DMS53 treated with DMSO at 0.1 percent for 48 hours (cell line): ENCODE data around the gene MAGI2.

ENCODE experiments used
- DNase-seq: peaks from one replicate; lab custom pipeline; 2025; ENCODE audit not compliant: unreplicated experiment; lab: John Stamatoyannopoulos, UW

The MAGI2 gene

GRCh38 chr7:79381921-79382320 is 71.5 kb downstream of the MAGI2 start:
- no peak for DNase-seq

GRCh38 chr7:79377097-79377496 is 76.4 kb downstream of the MAGI2 start:
- DNase-seq, result no peak

GRCh38 chr7:79376299-79377025 is 77.0 kb downstream of the MAGI2 start:
- no peak for DNase-seq

GRCh38 chr7:79361214-79361613 is 92.3 kb downstream of the MAGI2 start:
- no peak for DNase-seq

GRCh38 chr7:79359827-79360226 is 93.6 kb downstream of the MAGI2 start:
- DNase-seq, result no peak

- DNase-seq, result no peak
Measured at GRCh38 chr7:79357101-79357500, 96.4 kb downstream of the MAGI2 start.

- no peak for DNase-seq
Measured at GRCh38 chr7:79353720-79354468, 99.6 kb downstream of the MAGI2 start.

GRCh38 chr7:79352323-79352722 is 101.1 kb downstream of the MAGI2 start:
- no peak for DNase-seq

- no peak for DNase-seq
Measured at GRCh38 chr7:79347351-79347750, 106.1 kb downstream of the MAGI2 start.

GRCh38 chr7:79341902-79342301 is 111.6 kb downstream of the MAGI2 start:
- DNase-seq, result no peak

GRCh38 chr7:79340212-79340611 is 113.3 kb downstream of the MAGI2 start:
- no peak for DNase-seq

GRCh38 chr7:79339208-79339925 is 114.1 kb downstream of the MAGI2 start:
- DNase-seq, result no peak

- DNase-seq, result no peak
Measured at GRCh38 chr7:79337717-79338116, 115.8 kb downstream of the MAGI2 start.

GRCh38 chr7:79334841-79335240 is 118.6 kb downstream of the MAGI2 start:
- no peak for DNase-seq

GRCh38 chr7:79334334-79334733 is 119.1 kb downstream of the MAGI2 start:
- DNase-seq, result no peak

- DNase-seq, result no peak
Measured at GRCh38 chr7:79332091-79332490, 121.4 kb downstream of the MAGI2 start.

GRCh38 chr7:79329464-79329863 is 124.0 kb downstream of the MAGI2 start:
- DNase-seq, result no peak

GRCh38 chr7:79320741-79321473 is 132.6 kb downstream of the MAGI2 start:
- no peak for DNase-seq

GRCh38 chr7:79319369-79319768 is 134.1 kb downstream of the MAGI2 start:
- DNase-seq, result no peak

- DNase-seq, result peak; percentile 99
Measured at GRCh38 chr7:79317728-79318127, 135.7 kb downstream of the MAGI2 start.

GRCh38 chr7:79312022-79312421 is 141.4 kb downstream of the MAGI2 start:
- no peak for DNase-seq
